T-helper 1 cell treated with Interleukin-12 subunit alpha and Interleukin-12 subunit beta and Interleukin-4 antibody, amounts not matched to agents 30 ng/mL and 1 ng/mL, for 36 hours (primary cell): ENCODE data around the gene ARHGAP22. TPM values are rescaled to one million over a fixed set of nuclear protein-coding genes. Genes with fewer than 3 reads are reported as not detected.

ENCODE experiments used
- intact Hi-C: fragments of 100-400 bp; cut with micrococcal nuclease; formaldehyde crosslinking; loops from one replicate; pipeline ENCODE4 v1.15.1; 2024
- total RNA-seq: library from RNA; stranded (reverse); gene quantifications from 2 replicates; pipeline ENCODE4 v1.2.3, GENCODE V29; 2022

ARHGAP22 gene
- total RNA-seq, 1 donor from 2014 or later: not detected

GRCh38 chr10:48400129-48400849 lies 204.6 kb downstream of the ARHGAP22 start:
- intact Hi-C loops: no loop called here

GRCh38 chr10:48399551-48399950 lies 205.3 kb downstream of the ARHGAP22 start:
- intact Hi-C loops: no loop called here

- intact Hi-C loops: no loop called here
These were observed 205.8 kb downstream of the ARHGAP22 start for GRCh38 chr10:48399056-48399541.

GRCh38 chr10:48398261-48398660 lies 206.6 kb downstream of the ARHGAP22 start:
- intact Hi-C loops: no loop called here

Other genes starting within 250 kb of the ARHGAP22 start
- gene WDFY4, start 79.8 kb upstream of the ARHGAP22 start, total RNA-seq: 0.10 and 0.29 TPM in 2 replicates